Kidney (tissue), 14 donors: Measurements from ENCODE around the gene CDH8. TPM values are rescaled to one million over a fixed set of nuclear protein-coding genes. Genes with fewer than 3 reads are reported as not detected.

Experiments used
- DNase-seq, 5 donors: peaks; one replicate each; pipeline ENCODE4 v3.0.0-alpha.2; 2013 to 2020
- FAIRE-seq: peaks from 2 replicates; lab custom pipeline; 2012; peaks lifted over from hg19 to GRCh38; lab: Jason Lieb, UNC
- H3K27ac ChIP-seq, 2 donors: one replicate each; pipeline ENCODE4 v1.7.0; 2013; ENCODE audit warnings: low read depth in 2 of 2, low read length in 2 of 2, inconsistent platforms in 1 of 2
- H3K27me3 ChIP-seq: one replicate; pipeline ENCODE4 v1.7.1; 2013; ENCODE audit warnings: low read length, inconsistent platforms; ENCODE audit not compliant: control insufficient read depth, insufficient read depth
- H3K36me3 ChIP-seq, 3 donors: one replicate each; pipeline versions ENCODE4 v1.7.0 to v1.7.1; 2013; ENCODE audit warnings: low read length in 3 of 3, control low read depth in 1 of 3, inconsistent platforms in 1 of 3; ENCODE audit not compliant: insufficient read depth in 3 of 3, control insufficient read depth in 2 of 3
- H3K4me1 ChIP-seq, 3 donors: one replicate each; pipeline versions ENCODE4 v1.7.0 to v1.7.1; 2013; ENCODE audit warnings: low read length in 3 of 3, inconsistent platforms in 1 of 3, low read depth in 1 of 3; ENCODE audit not compliant: control insufficient read depth in 2 of 3, insufficient read depth in 2 of 3
- H3K4me3 ChIP-seq, 3 donors: one replicate each; pipeline versions ENCODE4 v1.7.0 to v1.8.1; 2013; ENCODE audit warnings: low read length in 3 of 3, control low read depth in 1 of 3, inconsistent platforms in 1 of 3
- H3K9ac ChIP-seq, 3 donors: one replicate each; pipeline versions ENCODE4 v1.7.0 to v1.7.1; 2013; ENCODE audit warnings: low read length in 3 of 3, control low read depth in 1 of 3, inconsistent platforms in 1 of 3
- H3K9me3 ChIP-seq, 3 donors: one replicate each; pipeline versions ENCODE4 v1.7.0 to v1.7.1; 2013; ENCODE audit warnings: low read length in 3 of 3, control low read depth in 1 of 3, inconsistent platforms in 1 of 3; ENCODE audit not compliant: control insufficient read depth in 2 of 3, insufficient read depth in 1 of 3
- CTCF ChIP-seq: IDR thresholded peaks from 3 replicates; pipeline ENCODE4 v1.5.1; 2012; ENCODE audit warnings: mild to moderate bottlenecking, moderate library complexity, borderline replicate concordance; ENCODE audit not compliant: insufficient read depth; ENCODE audit errors: extremely low read depth
- intact Hi-C: fragments of 100-400 bp; cut with DNase I; formaldehyde crosslinking; loops from one replicate; pipeline ENCODE4 v1.11.1; 2022
- polyA plus RNA-seq: library from polyadenylated mRNA; stranded (reverse); fragments of 350-450 nt; fragmentation: Illumina TruSeq; extraction: RNeasy Lipid Tissue Mini Kit (QIAGEN cat#74804); gene quantifications from one replicate; pipeline ENCODE4 v1.2.3, GENCODE V29; 2014; ENCODE audit warnings: low read depth, low replicate concordance; ENCODE audit not compliant: insufficient read depth
- total RNA-seq: library from RNA; stranded (reverse); fragmentation: NEBNext Ultra II Directional; extraction: Animal tissue kit (Norgen Biotek cat#: 25700); gene quantifications from one replicate; pipeline ENCODE4 v1.2.1, GENCODE V29; 2021
- donor health status: control.
- donor health status: control.
- donor health status: control.
- donor health status: control.
- donor health status: control.
- donor health status: DM: yes; HTN: yes; CAD: no.
- donor health status: Normal renal cell carcinoma (clear cell type).

CDH8 gene
- total and polyA plus RNA-seq, 2 donors from 2014 or later, result 0.19 TPM; not detected in 1

- H3K9ac ChIP-seq, result no peak overlapping the region
- no peaks in the 10 kb centered on the region for H3K4me1 ChIP-seq
- intact Hi-C loops, result no loop called here
- H3K27me3 ChIP-seq, result no peaks in the 10 kb centered on the region
- no peak for TF ChIP-seq CTCF
- H3K36me3 ChIP-seq, result no peaks in the 10 kb centered on the region
- no peak overlapping the region for H3K4me3 ChIP-seq
- no peak for FAIRE-seq
- no peaks in the 10 kb centered on the region for H3K9me3 ChIP-seq
- H3K27ac ChIP-seq, result no peak overlapping the region
- no peak for DNase-seq
Observed at GRCh38 chr16:61890386-61890785, 145.9 kb downstream of the CDH8 start.

GRCh38 chr16:61887903-61888302 lies 148.3 kb downstream of the CDH8 start:
- Histone ChIP-seq H3K9ac (no peak overlapping the region), H3K4me3 (no peak overlapping the region), H3K27me3 (no peaks in the 10 kb centered on the region), H3K36me3 (no peaks in the 10 kb centered on the region), H3K9me3 (no peaks in the 10 kb centered on the region), H3K27ac (no peak overlapping the region), H3K4me1 (no peaks in the 10 kb centered on the region)
- no peak for TF ChIP-seq CTCF
- FAIRE-seq (no peak), DNase-seq (no peak)
- intact Hi-C loops, result no loop called here

- no peaks in the 10 kb centered on the region for H3K4me1 ChIP-seq
- intact Hi-C loops, result no loop called here
- DNase-seq (no peak), FAIRE-seq (no peak)
- no peaks in the 10 kb centered on the region for H3K36me3 ChIP-seq
- no peaks in the 10 kb centered on the region for H3K27me3 ChIP-seq
- H3K9ac ChIP-seq, result no peak overlapping the region
- no peak overlapping the region for H3K4me3 ChIP-seq
- no peak overlapping the region for H3K27ac ChIP-seq
- TF ChIP-seq CTCF, result no peak
- H3K9me3 ChIP-seq, result no peaks in the 10 kb centered on the region
Observed at GRCh38 chr16:61885343-61885742, 150.9 kb downstream of the CDH8 start.

- DNase-seq (no peak), FAIRE-seq (no peak)
- intact Hi-C loops, result no loop called here
- no peak overlapping the region for H3K4me3 ChIP-seq
- H3K9ac ChIP-seq, result no peak overlapping the region
- no peak for TF ChIP-seq CTCF
- H3K4me1 ChIP-seq, result no peaks in the 10 kb centered on the region
- H3K9me3 ChIP-seq, result no peaks in the 10 kb centered on the region
- H3K36me3 ChIP-seq, result no peaks in the 10 kb centered on the region
- no peaks in the 10 kb centered on the region for H3K27me3 ChIP-seq
- H3K27ac ChIP-seq, result no peak overlapping the region
Observed at GRCh38 chr16:61879306-61879705, 156.9 kb downstream of the CDH8 start.
